KMS-11 (cell line): ENCODE measurements around the gene FADS1.

Experiments
- H2AFZ ChIP-seq: fragments of 200-600 bp; sonication (generic); 2 replicates; pipeline ENCODE4 v1.6.1; 2016; ENCODE audit warnings: antibody characterized with exemption, mixed run types, low read depth
- H3K27ac ChIP-seq: fragments of 200-600 bp; sonication (generic); 2 replicates; pipeline ENCODE4 v1.6.1; 2016; ENCODE audit warnings: mild to moderate bottlenecking, mixed run types
- H3K27me3 ChIP-seq: fragments of 200-600 bp; sonication (generic); 2 replicates; pipeline ENCODE4 v1.6.1; 2017; ENCODE audit warnings: mild to moderate bottlenecking, low read depth, mixed run types, moderate library complexity; ENCODE audit not compliant: insufficient read depth
- H3K36me3 ChIP-seq: fragments of 200-600 bp; sonication (generic); 2 replicates; pipeline ENCODE4 v1.6.1; 2017; ENCODE audit warnings: mild to moderate bottlenecking, mixed run types; ENCODE audit not compliant: insufficient read depth
- H3K4me1 ChIP-seq: fragments of 200-600 bp; sonication (generic); 2 replicates; pipeline ENCODE4 v1.6.1; 2016; ENCODE audit warnings: mild to moderate bottlenecking, low read depth, mixed run types; ENCODE audit not compliant: poor library complexity, severe bottlenecking
- H3K4me2 ChIP-seq: fragments of 200-600 bp; sonication (generic); 2 replicates; pipeline ENCODE4 v1.7.0; 2016; ENCODE audit warnings: mild to moderate bottlenecking, mixed run types
- H3K4me3 ChIP-seq: fragments of 200-600 bp; sonication (generic); IDR thresholded peaks from 2 replicates; pipeline ENCODE4 v1.6.1; 2017; ENCODE audit warnings: low read depth, low read length, mixed read lengths; ENCODE audit not compliant: insufficient read depth
- H3K79me2 ChIP-seq: fragments of 200-600 bp; sonication (generic); 2 replicates; pipeline ENCODE4 v1.6.1; 2016; ENCODE audit warnings: low read depth, mixed run types; ENCODE audit not compliant: insufficient read depth
- H3K9ac ChIP-seq: fragments of 200-600 bp; sonication (generic); 2 replicates; pipeline ENCODE4 v1.6.1; 2016; ENCODE audit warnings: mild to moderate bottlenecking, mixed run types
- H4K20me1 ChIP-seq: fragments of 200-600 bp; sonication (generic); 2 replicates; pipeline ENCODE4 v1.6.1; 2016; ENCODE audit warnings: mild to moderate bottlenecking, mixed run types; ENCODE audit not compliant: insufficient read depth
- TF ChIP-seq, protein P1 (sequence below): fragments of 200-600 bp; sonication (generic); conservative IDR thresholded peaks from 2 replicates; pipeline ENCODE4 v1.6.1; 2017; ENCODE audit warnings: low read depth, mild to moderate bottlenecking, antibody characterized with exemption, low read length, moderate library complexity, mixed read lengths

The FADS1 gene

DNA sequence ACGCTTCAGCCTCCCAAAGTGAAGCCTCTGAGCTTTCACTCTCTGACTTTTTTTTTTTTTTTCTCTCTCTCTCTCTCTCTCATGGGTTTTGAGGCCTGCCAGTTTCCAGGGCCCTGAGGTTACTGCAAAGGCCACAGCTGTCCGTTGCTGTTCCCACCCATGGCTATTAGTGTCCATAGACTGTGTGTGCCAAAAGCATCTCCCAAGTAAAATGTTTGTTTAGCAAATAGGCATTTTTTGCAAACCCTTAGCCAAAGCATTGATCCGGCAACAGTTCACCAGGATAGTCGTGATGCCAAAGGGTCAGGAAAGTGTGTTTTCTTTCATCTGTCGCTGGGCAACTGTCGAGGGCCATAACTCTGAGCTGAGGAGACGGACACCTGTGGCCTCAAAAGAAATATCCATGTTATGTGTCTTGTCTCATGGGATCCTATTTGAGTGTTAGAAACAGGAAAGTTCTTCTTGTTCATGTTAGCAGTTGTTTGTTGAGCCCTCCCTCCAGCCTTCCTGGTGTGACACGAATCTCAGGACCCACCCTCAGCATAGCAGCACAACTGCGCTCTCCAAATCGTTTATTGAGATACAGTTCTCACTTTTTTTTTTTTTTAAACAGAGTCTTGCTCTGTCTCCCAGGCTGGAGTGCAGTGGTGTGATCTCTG lies 29.7 kb upstream of the FADS1 start:
- Histone ChIP-seq H3K79me2 (no peaks in the 10 kb centered on the region), H4K20me1 (no peaks in the 10 kb centered on the region), H3K36me3 (no peaks in the 10 kb centered on the region)

DNA sequence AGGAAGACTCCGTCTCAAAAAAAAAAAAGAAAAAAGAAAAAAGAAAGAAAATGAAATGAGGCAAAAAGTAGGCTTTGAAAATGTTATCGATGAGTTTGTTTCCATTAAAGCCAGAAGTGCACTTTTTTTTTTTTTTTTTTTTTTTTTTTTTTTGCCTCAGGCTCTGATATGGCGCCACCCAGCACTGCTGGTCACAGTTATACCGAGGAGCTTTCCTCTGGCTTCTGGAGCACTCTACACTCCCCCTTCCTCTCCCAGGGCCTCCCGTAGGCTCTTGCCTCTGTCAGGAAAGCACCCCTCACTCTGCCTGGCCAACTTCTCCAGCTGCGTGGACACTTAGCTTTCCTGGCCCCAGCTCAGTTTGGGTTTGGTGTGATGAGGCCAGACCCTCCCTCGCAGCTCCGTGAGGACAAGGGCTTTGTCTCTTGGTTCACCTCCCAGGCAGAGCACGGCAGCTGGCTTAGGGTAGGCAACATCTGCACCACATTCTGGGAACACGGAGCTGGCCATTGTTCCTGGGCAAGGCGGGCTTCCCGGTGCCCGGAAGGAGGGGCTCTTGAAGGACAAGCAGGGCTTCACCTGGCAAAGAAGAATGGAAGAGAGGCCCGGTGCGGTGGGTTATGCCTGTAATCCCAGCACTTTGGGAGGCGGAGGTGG lies 28.2 kb upstream of the FADS1 start:
- Histone ChIP-seq H4K20me1 (no peaks in the 10 kb centered on the region), H3K79me2 (no peaks in the 10 kb centered on the region), H3K4me3 (no peak overlapping the region), H3K36me3 (no peaks in the 10 kb centered on the region), H3K4me1 (no peaks in the 10 kb centered on the region), H2AFZ (no peak overlapping the region), H3K9ac (no peak overlapping the region), H3K4me2 (no peak overlapping the region), H3K27me3 (no peaks in the 10 kb centered on the region), H3K27ac (no peak overlapping the region)
- TF ChIP-seq, protein P1, sequence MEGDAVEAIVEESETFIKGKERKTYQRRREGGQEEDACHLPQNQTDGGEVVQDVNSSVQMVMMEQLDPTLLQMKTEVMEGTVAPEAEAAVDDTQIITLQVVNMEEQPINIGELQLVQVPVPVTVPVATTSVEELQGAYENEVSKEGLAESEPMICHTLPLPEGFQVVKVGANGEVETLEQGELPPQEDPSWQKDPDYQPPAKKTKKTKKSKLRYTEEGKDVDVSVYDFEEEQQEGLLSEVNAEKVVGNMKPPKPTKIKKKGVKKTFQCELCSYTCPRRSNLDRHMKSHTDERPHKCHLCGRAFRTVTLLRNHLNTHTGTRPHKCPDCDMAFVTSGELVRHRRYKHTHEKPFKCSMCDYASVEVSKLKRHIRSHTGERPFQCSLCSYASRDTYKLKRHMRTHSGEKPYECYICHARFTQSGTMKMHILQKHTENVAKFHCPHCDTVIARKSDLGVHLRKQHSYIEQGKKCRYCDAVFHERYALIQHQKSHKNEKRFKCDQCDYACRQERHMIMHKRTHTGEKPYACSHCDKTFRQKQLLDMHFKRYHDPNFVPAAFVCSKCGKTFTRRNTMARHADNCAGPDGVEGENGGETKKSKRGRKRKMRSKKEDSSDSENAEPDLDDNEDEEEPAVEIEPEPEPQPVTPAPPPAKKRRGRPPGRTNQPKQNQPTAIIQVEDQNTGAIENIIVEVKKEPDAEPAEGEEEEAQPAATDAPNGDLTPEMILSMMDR = no peak

More for the DNA sequence above, 29.7 kb upstream of the FADS1 start:
- H2AFZ ChIP-seq = no peak overlapping the region
- H3K4me3 ChIP-seq = no peak overlapping the region
- TF ChIP-seq, protein P1 = no peak
- no peaks in the 10 kb centered on the region for H3K27me3 ChIP-seq
- H3K4me1 ChIP-seq = no peaks in the 10 kb centered on the region
- no peak overlapping the region for H3K4me2 ChIP-seq
- H3K9ac ChIP-seq = no peak overlapping the region
- H3K27ac ChIP-seq = no peak overlapping the region

DNA sequence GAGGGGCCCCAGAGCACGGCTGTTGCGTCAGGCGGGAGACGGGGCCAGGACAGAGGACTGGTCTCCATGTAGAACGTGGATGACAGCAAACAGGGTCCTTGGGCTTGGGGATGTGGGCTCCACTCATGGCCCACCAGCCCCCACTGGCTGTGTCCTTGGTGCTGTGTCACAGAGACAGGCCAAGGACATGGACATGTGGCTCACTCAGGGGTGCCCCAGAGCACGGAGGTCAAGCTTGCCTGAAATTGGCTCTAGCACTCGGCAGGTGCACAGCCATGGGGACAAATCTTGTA lies 25.7 kb upstream of the FADS1 start:
- Histone ChIP-seq H3K4me1 (no peaks in the 10 kb centered on the region), H3K27ac (no peak overlapping the region), H3K4me3 (no peak overlapping the region), H3K9ac (no peak overlapping the region), H3K27me3 (no peaks in the 10 kb centered on the region), H3K79me2 (no peaks in the 10 kb centered on the region), H3K36me3 (no peaks in the 10 kb centered on the region), H4K20me1 (no peaks in the 10 kb centered on the region), H3K4me2 (no peak overlapping the region), H2AFZ (no peak overlapping the region)
- TF ChIP-seq, protein P1 = no peak

DNA sequence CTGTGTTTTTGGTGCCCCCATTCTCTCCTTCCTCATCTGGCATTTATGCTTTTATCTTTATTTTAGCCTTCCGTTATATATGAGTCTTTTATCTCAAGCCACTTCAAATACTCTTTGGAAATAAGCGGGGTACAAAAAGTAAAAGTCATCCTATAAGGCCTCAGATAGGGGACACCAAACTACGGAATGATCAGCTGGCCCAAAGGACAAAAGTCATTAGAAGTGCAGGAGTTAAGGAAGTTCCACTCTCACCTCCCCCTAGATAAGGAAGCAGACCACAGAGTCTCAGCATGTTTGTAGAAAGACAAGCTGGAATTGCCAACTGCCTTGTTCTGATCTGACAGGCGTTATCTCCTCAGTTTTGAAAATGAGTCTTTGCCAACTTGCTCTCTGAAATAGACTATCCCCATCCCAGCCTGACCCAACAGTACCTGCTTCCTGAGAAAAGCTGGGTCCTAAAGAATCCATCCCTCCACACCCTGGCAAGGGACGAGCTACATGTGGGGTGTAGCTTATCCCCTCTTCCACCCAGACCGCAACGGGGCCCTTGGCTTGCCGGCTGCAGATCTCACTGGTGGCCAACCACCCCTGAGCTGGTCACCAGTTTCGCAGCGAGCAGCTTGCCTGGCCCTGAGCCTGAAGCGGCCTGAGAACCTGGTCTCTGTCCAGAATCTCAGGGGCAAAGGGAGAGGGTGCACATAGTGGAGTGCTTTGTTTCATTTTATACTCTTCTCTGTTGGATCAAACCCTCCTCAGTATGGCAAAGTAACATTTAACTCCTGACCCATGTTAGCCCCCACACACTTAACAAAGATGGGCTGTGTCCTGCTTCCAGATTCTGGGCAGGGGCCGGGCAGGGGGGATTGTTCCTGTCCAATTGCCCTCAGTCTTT lies 25.1 kb upstream of the FADS1 start:
- Histone ChIP-seq H3K4me2 (no peak overlapping the region), H3K4me1 (no peaks in the 10 kb centered on the region), H2AFZ (no peak overlapping the region), H3K4me3 (no peak overlapping the region), H3K79me2 (no peaks in the 10 kb centered on the region), H4K20me1 (no peaks in the 10 kb centered on the region), H3K9ac (no peak overlapping the region), H3K36me3 (no peaks in the 10 kb centered on the region), H3K27ac (no peak overlapping the region), H3K27me3 (no peaks in the 10 kb centered on the region)
- TF ChIP-seq, protein P1 = no peak
